GM21360 (cell line): ENCODE data around the gene RPL36A.

ENCODE experiments used
- ATAC-seq: cut with Tn5 transposase; IDR thresholded peaks from one replicate; pipeline ENCODE4 v1.9.1; 2021; ENCODE audit warnings: mild to moderate bottlenecking, moderate library complexity; ENCODE audit not compliant: unreplicated experiment

The RPL36A gene

DNA sequence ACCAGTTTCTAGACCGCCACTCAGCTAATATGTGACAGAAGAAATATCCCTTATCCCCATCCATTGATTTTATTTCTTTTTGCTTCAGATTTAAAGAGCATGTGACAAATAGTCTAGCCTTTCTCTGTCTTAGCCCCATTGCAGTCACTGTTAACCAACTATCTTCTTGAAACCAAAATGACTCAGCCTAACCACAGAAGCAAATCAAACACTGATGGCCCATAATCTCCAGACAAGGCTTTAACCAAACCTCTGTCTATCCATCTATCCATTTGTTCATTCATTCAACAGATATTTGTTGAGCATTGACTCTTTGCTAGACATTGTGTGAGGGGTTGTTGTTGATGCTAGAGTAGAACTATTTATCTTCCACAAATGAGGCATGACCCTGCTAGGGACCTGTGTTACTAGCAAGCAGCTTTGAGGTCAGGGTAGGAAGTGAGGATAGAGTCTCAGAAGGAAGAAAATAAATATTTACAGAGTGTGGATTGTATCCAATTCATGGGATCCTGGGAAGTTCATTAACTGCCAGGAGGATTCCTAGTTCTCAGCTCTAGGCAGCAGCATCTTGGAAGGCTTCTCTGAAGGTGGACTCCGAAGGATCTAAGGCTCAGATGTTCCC lies 39.8 kb downstream of the RPL36A start:
- ATAC-seq = peak; percentile 90

DNA sequence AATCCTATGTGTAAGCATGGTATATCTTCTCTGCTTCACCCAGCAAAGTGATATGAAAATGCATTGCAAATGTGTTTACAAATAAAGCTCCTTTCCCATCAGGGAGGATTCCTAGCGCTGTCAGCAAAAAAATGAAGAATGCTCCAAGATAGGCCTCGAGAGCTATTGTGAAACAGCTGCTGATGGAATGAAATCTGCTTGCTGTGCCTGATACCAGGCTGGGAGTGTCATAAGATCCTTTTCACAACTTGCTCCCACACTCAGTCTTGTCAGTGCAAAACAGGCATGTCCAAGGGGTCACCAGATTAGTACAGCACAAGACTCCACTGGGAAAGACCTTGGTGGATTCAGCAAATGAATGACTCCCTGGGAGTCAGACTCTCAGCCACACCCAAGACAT lies 51.3 kb downstream of the RPL36A start:
- ATAC-seq = no peak
